ENCODE measurements around the gene CEP70. TPM values are rescaled to one million over a fixed set of nuclear protein-coding genes. Genes with fewer than 3 reads are reported as not detected.

The CEP70 gene
- total and polyA plus RNA-seq, 10 of the 15 experiments (the other 5 are each of a cell fraction or from before 2014, with no cell fraction given) = 1.4 to 9.3 (median 2.2) TPM

DNA sequence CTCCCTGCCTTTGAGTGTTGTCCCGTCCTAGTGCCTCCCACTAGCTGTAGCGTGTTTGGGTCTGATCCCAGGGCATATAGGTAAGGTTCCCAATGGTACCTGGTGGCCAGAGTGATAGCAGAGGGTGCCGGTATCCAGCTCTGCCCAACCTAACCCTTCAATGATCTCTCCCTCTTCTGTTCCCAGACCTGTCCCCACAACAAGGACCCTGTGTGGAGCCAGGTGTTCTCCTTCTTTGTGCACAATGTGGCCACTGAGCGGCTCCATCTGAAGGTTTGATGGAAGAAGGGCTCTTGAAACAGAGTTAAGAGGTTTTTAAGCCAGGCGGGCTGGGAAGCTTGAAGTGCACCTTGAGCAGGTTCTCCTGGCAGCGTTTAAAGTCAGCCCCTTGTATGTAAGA lies 124.2 kb downstream of the CEP70 start:
- SMC1A ChIA-PET (ENCODE audit: uncharacterized antibody, unreplicated experiment) = interaction anchor here (1.0 to 1.7 kb wide), 2 partner anchors 9 to 450 kb away, joined by 3 read pairs; no protein-coding TSS in a partner anchor

More for the DNA sequence above, 124.2 kb downstream of the CEP70 start:
- no peak overlapping the region for H3K4me2 ChIP-seq (ENCODE audit: control insufficient read depth, insufficient read depth)
- H3K79me2 ChIP-seq (ENCODE audit: control insufficient read depth, insufficient read depth, low read length) = no peaks in the 10 kb centered on the region
- no peak overlapping the region for H3K9ac ChIP-seq (ENCODE audit: control insufficient read depth, insufficient read depth, low read length)
- no peaks in the 10 kb centered on the region for H3K4me1 ChIP-seq (ENCODE audit: control insufficient read depth, insufficient read depth, low read length)
- H3K36me3 ChIP-seq (ENCODE audit: control insufficient read depth in 2 of 2, insufficient read depth in 2 of 2, low read length in 1 of 2) = no peaks in the 10 kb centered on the region
- H3K9me3 ChIP-seq (replicated peaks; ENCODE audit: control insufficient read depth, insufficient read depth, low read length) = no peaks in the 10 kb centered on the region
- FAIRE-seq = no peak
- intact Hi-C loops (cut with micrococcal nuclease; ENCODE audit: unreplicated experiment) = no loop called here
- ChIA-PET POLR2A (no interaction called here), CTCF (interaction anchor here (1.0 kb wide), 1 partner anchor 10 kb away, joined by 3 read pairs; no protein-coding TSS in a partner anchor), RAD21 (ENCODE audit: unreplicated experiment) (interaction anchor here (1.0 kb wide), 1 partner anchor 454 kb away, joined by 3 read pairs; no protein-coding TSS in a partner anchor)
- no peak overlapping the region for H3K27ac ChIP-seq (ENCODE audit: control insufficient read depth, insufficient read depth)
- no peak for ATAC-seq
- no peak overlapping the region for H3K4me3 ChIP-seq
- no peak for DNase-seq (ENCODE audit: low read depth, low spot score)
- no peaks in the 10 kb centered on the region for H4K20me1 ChIP-seq (ENCODE audit: control insufficient read depth, insufficient read depth)
- in situ Hi-C loops (cut with MboI) = no loop called here
- no peaks in the 10 kb centered on the region; a peak in 3 of 4 replicates for H3K27me3 ChIP-seq (replicated peaks in 1 of 2; ENCODE audit: control insufficient read depth in 2 of 2, insufficient read depth in 2 of 2, low read length in 1 of 2)
- TF ChIP-seq, protein P1, sequence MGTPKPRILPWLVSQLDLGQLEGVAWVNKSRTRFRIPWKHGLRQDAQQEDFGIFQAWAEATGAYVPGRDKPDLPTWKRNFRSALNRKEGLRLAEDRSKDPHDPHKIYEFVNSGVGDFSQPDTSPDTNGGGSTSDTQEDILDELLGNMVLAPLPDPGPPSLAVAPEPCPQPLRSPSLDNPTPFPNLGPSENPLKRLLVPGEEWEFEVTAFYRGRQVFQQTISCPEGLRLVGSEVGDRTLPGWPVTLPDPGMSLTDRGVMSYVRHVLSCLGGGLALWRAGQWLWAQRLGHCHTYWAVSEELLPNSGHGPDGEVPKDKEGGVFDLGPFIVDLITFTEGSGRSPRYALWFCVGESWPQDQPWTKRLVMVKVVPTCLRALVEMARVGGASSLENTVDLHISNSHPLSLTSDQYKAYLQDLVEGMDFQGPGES (IDR thresholded peaks at IDR 0.05) = no peak
- TF ChIP-seq YY1 (IDR thresholded peaks at IDR 0.05; ENCODE audit: low read depth, low read length) = no peak
- TF ChIP-seq POU2F2 (IDR thresholded peaks at IDR 0.05; ENCODE audit: borderline replicate concordance, low read depth, low read length) = no peak
- TF ChIP-seq, protein P2, sequence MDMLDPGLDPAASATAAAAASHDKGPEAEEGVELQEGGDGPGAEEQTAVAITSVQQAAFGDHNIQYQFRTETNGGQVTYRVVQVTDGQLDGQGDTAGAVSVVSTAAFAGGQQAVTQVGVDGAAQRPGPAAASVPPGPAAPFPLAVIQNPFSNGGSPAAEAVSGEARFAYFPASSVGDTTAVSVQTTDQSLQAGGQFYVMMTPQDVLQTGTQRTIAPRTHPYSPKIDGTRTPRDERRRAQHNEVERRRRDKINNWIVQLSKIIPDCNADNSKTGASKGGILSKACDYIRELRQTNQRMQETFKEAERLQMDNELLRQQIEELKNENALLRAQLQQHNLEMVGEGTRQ (IDR thresholded peaks at IDR 0.05; ENCODE audit: borderline replicate concordance, low read depth, low read length) = no peak
- no peak for TF ChIP-seq GABPA (IDR thresholded peaks at IDR 0.05; ENCODE audit: low read depth)
- no peak for TF ChIP-seq POLR2AphosphoS2 (IDR thresholded peaks at IDR 0.05; ENCODE audit: low read depth, low read length)
- TF ChIP-seq FOXM1 (IDR thresholded peaks at IDR 0.05; ENCODE audit: low read depth, low read length) = no peak
- TF ChIP-seq, protein P3, sequence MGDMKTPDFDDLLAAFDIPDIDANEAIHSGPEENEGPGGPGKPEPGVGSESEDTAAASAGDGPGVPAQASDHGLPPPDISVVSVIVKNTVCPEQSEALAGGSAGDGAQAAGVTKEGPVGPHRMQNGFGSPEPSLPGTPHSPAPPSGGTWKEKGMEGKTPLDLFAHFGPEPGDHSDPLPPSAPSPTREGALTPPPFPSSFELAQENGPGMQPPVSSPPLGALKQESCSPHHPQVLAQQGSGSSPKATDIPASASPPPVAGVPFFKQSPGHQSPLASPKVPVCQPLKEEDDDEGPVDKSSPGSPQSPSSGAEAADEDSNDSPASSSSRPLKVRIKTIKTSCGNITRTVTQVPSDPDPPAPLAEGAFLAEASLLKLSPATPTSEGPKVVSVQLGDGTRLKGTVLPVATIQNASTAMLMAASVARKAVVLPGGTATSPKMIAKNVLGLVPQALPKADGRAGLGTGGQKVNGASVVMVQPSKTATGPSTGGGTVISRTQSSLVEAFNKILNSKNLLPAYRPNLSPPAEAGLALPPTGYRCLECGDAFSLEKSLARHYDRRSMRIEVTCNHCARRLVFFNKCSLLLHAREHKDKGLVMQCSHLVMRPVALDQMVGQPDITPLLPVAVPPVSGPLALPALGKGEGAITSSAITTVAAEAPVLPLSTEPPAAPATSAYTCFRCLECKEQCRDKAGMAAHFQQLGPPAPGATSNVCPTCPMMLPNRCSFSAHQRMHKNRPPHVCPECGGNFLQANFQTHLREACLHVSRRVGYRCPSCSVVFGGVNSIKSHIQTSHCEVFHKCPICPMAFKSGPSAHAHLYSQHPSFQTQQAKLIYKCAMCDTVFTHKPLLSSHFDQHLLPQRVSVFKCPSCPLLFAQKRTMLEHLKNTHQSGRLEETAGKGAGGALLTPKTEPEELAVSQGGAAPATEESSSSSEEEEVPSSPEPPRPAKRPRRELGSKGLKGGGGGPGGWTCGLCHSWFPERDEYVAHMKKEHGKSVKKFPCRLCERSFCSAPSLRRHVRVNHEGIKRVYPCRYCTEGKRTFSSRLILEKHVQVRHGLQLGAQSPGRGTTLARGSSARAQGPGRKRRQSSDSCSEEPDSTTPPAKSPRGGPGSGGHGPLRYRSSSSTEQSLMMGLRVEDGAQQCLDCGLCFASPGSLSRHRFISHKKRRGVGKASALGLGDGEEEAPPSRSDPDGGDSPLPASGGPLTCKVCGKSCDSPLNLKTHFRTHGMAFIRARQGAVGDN (IDR thresholded peaks at IDR 0.05) = no peak
- no peak for TF ChIP-seq CHD1 (IDR thresholded peaks at IDR 0.05; ENCODE audit: low read depth, low read length)
- H2AFZ ChIP-seq (ENCODE audit: control insufficient read depth, low read depth, low read length) = no peak overlapping the region
- WGBS (ENCODE audit: insufficient coverage, insufficient replicate concordance, low lambda C conversion rate, missing lambda C conversion rate) = 18% methylated on average over 6 of the region's 6 CpGs
- BruUV-seq (replicated peaks) = no TSS peak

All from GM12878 (cell line).